Right cardiac atrium (tissue), 5 donors: ENCODE results near the gene SPATS2L. TPM values are rescaled to one million over a fixed set of nuclear protein-coding genes. Genes with fewer than 3 reads are reported as not detected.

ENCODE experiments used
- ATAC-seq, 2 donors: fragments of 200-7000 bp; cut with Tn5 transposase; one replicate each; pipeline versions ENCODE4 v1.8.0 to v1.9.1; 2020; ENCODE audit warnings: moderate library complexity in 2 of 2, mild to moderate bottlenecking in 1 of 2
- DNase-seq, 3 donors: peaks; one replicate each; pipeline ENCODE4 v3.0.0-alpha.2; 2020
- H3K27ac ChIP-seq: one replicate; pipeline ENCODE4 v1.5.1; 2013; ENCODE audit warnings: mild to moderate bottlenecking, low read length, control low read depth, moderate library complexity
- H3K27me3 ChIP-seq: one replicate; pipeline ENCODE4 v1.6.1; 2013; ENCODE audit not compliant: control insufficient read depth, insufficient read depth
- H3K4me1 ChIP-seq: one replicate; pipeline ENCODE4 v1.6.1; 2013; ENCODE audit warnings: low read length; ENCODE audit not compliant: control insufficient read depth, insufficient read depth
- H3K4me3 ChIP-seq: one replicate; pipeline ENCODE4 v1.5.1; 2013; ENCODE audit warnings: low read length, control low read depth
- H3K9me3 ChIP-seq: one replicate; pipeline ENCODE4 v1.6.1; 2013; ENCODE audit warnings: low read length; ENCODE audit not compliant: control insufficient read depth
- WGBS: extraction: QIAGEN DNeasy Blood & Tissue Kit; methylation state at CpG from one replicate; pipeline ENCODE4 v1.1.7; 2013; 5-methylcytosine and 5-hydroxymethylcytosine counted together
- intact Hi-C, 4 donors: fragments of 100-400 bp; cut with DNase I; formaldehyde crosslinking; loops; one replicate each; pipeline versions ENCODE4 v1.11.0 to v1.14.0; 2022 to 2023
- polyA plus RNA-seq: library from polyadenylated mRNA; stranded (reverse); fragments of 200-250 nt; gene quantifications from one replicate; pipeline ENCODE4 v1.2.3, GENCODE V29; 2013
- total RNA-seq, 4 donors: library from RNA; stranded (reverse); fragmentation: NEBNext Ultra II Directional; extraction: Animal tissue kit (Norgen Biotek cat#: 25700); gene quantifications; one replicate each; pipeline ENCODE4 v1.2.1, GENCODE V29; 2021
- donor health status: healthy with polysubstance abuse.
- donor health status: DM: no; HTN: yes; CAD: no.
- donor health status: DM: no; HTN: no; CAD: no.
- donor health status: DM: no; HTN: yes; CAD: no; lungs with severe emphysema.
- donor health status: DM: yes; HTN: yes; CAD: no.

The SPATS2L gene
- total and polyA plus RNA-seq, 5 donors = 90.6 to 147 (median 124) TPM

DNA sequence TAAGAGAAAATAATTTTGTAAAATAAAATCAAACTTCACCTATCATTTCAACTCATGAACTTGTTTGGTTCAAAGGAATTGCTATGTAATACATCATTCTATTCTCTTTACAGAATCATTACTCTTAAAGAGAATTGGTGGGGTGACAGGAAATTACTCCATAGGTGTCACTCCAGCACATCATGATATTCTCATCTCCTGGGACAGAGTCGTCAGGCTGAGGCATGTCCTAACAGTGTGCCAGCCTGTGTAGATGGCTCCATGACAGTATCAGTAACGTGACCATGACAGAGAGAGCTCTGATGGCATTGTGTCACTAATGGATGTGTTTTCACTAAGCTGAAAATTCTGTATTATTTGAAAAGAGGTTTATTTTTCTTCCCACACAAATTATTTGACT is 13.9 kb downstream of the SPATS2L start:
- WGBS = 40% methylated on average over 2 of the region's 2 CpGs

DNA sequence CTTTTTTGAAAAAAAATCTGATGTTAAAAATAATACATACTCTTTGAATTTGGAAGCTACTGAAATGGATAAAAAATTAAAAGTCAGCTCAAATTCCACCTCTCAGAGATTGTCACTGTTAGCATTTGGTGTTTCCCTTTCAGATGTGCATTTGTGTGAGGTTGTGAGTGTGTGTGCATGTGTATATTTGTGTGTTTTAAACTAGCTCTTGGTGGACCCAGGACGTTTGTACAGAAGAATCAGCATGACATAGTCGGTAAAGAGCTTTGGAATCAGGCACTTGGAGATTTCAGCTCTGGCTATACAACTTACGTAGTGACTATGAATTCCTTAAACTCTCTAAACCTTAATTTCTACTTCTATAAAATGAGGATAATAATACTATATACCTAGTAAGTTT is 14.5 kb downstream of the SPATS2L start:
- WGBS = 73% methylated on average over 3 of the region's 3 CpGs
- Histone ChIP-seq H3K27me3 (no peaks in the 10 kb centered on the region), H3K27ac (peak overlapping the region; percentile 27), H3K4me1 (peaks cover 10% of the 10 kb centered on the region), H3K9me3 (no peaks in the 10 kb centered on the region), H3K4me3 (no peak overlapping the region)
- intact Hi-C loops = no loop called here
- ATAC-seq (no peak), DNase-seq (no peak)

More for the DNA sequence above, 13.9 kb downstream of the SPATS2L start:
- Histone ChIP-seq H3K27ac (no peak overlapping the region), H3K27me3 (no peaks in the 10 kb centered on the region), H3K4me3 (no peak overlapping the region), H3K9me3 (no peaks in the 10 kb centered on the region), H3K4me1 (peaks cover 10% of the 10 kb centered on the region)
- ATAC-seq (peak; percentile 50 to 65), DNase-seq (peak in 1 of 3 donors; percentile 26)
- intact Hi-C loops = no loop called here

DNA sequence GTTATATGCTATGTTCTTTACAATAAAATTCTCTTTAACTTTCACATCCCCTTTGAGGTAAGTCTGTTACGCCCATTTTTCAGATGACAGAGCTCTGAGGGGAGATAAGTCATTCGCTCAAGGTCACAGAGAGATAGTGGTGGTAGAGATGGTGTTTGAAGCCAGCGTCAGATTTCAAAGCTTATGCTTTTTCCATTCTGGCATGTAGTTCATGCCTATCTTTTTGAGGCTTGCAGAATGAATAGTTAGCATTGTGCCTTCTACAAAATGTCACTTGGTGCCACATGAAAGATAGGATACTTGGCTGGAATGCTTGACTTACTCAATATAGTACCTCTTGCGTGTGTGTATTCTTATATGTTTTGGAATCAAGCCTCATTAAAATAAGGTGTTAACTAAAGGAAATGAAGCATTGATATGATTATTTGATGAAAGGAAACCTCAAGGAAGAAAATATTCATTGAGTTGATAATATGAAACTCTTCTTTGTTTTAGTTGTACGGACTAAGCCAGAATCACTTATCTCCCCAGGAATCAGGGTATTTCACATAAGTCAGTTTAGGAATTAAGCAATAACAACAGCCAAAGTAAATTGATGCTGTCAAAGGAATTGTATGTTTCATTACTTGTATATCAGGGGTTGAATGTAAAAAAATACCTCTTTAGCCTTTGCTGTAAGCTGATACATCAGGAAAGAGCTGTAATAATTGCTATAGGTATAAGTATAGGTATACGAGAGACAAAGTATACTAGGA is 15.5 kb downstream of the SPATS2L start:
- Histone ChIP-seq H3K27me3 (no peaks in the 10 kb centered on the region), H3K4me3 (no peak overlapping the region), H3K9me3 (no peaks in the 10 kb centered on the region), H3K4me1 (peaks cover 10% of the 10 kb centered on the region), H3K27ac (no peak overlapping the region)
- intact Hi-C loops = no loop called here
- 63% methylated on average over 6 of the region's 6 CpGs for WGBS
- no peak for DNase-seq
- ATAC-seq = peak in 1 of 2 donors; percentile 26

DNA sequence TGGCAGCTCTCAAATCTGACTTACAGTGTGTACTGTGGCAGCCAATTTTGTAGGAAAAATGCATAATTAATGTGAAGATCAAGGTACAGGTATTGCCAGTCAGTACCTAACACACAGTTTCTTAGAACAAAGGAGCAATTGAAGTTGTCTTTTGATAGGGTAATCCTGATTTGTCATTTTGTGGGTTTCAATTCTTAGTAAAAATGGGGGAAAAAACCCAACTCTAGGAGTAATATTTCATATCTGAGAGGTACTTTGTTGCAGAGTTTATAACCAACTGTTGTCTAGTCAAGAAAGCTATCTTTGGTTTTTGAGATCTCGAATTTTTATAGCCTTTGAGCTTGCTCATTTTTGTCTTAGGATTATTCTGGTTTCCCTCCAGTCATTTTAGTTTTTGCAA is 16.1 kb downstream of the SPATS2L start:
- no peaks in the 10 kb centered on the region for H3K27me3 ChIP-seq
- 74% methylated on average over 1 of the region's 1 CpG for WGBS
- ATAC-seq (no peak), DNase-seq (no peak)
- H3K9me3 ChIP-seq = no peaks in the 10 kb centered on the region
- no peak overlapping the region for H3K27ac ChIP-seq
- intact Hi-C loops = no loop called here
- H3K4me1 ChIP-seq = peaks cover 10% of the 10 kb centered on the region
- H3K4me3 ChIP-seq = no peak overlapping the region

GRCh38 chr2:200324362-200324761 is 17.9 kb downstream of the SPATS2L start:
- 69% methylated on average over 1 of the region's 1 CpG for WGBS
- intact Hi-C loops = no loop called here
- no peak for DNase-seq
- Histone ChIP-seq H3K4me1 (peaks cover 8% of the 10 kb centered on the region), H3K27ac (peak overlapping the region; percentile 13), H3K9me3 (no peaks in the 10 kb centered on the region), H3K27me3 (no peaks in the 10 kb centered on the region), H3K4me3 (no peak overlapping the region)
- no peak for ATAC-seq

- H3K27ac ChIP-seq = no peak overlapping the region
- WGBS = 65% methylated on average over 2 of the region's 2 CpGs
- H3K27me3 ChIP-seq = no peaks in the 10 kb centered on the region
- peak in 1 of 3 donors; percentile 29 for DNase-seq
- peaks cover 7% of the 10 kb centered on the region for H3K4me1 ChIP-seq
- ATAC-seq = peak; percentile 32 to 41
- H3K9me3 ChIP-seq = no peaks in the 10 kb centered on the region
- intact Hi-C loops = no loop called here
- no peak overlapping the region for H3K4me3 ChIP-seq
These were observed 22.9 kb downstream of the SPATS2L start for GRCh38 chr2:200329384-200329783.

DNA sequence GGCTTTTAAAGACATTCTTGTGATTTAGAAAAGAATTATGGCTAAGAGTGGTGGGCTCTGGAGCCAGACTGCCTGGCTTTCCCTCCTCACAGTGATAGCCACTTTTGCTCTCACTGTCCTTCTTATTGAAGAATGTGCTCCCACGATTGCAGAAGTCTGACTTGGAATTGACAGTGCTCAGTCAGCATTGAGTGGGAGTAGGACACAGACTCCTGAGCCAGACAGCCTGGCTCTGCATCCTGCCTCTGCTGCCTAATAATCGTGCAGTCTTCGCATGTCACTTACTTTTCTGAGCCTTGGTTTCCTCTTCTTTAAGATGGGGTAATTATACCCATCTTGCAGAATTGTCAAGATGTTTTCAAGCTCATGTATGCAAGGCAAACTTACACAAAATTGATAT is 23.3 kb downstream of the SPATS2L start:
- no peaks in the 10 kb centered on the region for H3K9me3 ChIP-seq
- no peak overlapping the region for H3K27ac ChIP-seq
- peaks cover 7% of the 10 kb centered on the region for H3K4me1 ChIP-seq
- 11% methylated on average over 3 of the region's 3 CpGs for WGBS
- intact Hi-C loops = no loop called here
- no peak overlapping the region for H3K4me3 ChIP-seq
- peak in 1 of 3 donors; percentile 40 for DNase-seq
- H3K27me3 ChIP-seq = no peaks in the 10 kb centered on the region
- peak; percentile 60 to 71 for ATAC-seq

GRCh38 chr2:200330351-200331060 is 24.0 kb downstream of the SPATS2L start:
- H3K27ac ChIP-seq = no peak overlapping the region
- H3K27me3 ChIP-seq = no peaks in the 10 kb centered on the region
- DNase-seq = no peak
- ATAC-seq = peak; percentile 45 to 66
- H3K4me1 ChIP-seq = peaks cover 7% of the 10 kb centered on the region
- no peak overlapping the region for H3K4me3 ChIP-seq
- WGBS = 48% methylated on average over 5 of the region's 5 CpGs
- no peaks in the 10 kb centered on the region for H3K9me3 ChIP-seq
- intact Hi-C loops = no loop called here

GRCh38 chr2:200331061-200331400 is 24.5 kb downstream of the SPATS2L start:
- intact Hi-C loops = no loop called here
- ATAC-seq (no peak), DNase-seq (no peak)
- H3K27ac ChIP-seq = no peak overlapping the region
- H3K9me3 ChIP-seq = no peaks in the 10 kb centered on the region
- 67% methylated on average over 2 of the region's 2 CpGs for WGBS
- H3K4me1 ChIP-seq = peaks cover 10% of the 10 kb centered on the region
- H3K4me3 ChIP-seq = no peak overlapping the region
- H3K27me3 ChIP-seq = no peaks in the 10 kb centered on the region

GRCh38 chr2:200335657-200336056 is 29.2 kb downstream of the SPATS2L start:
- 90% methylated on average over 2 of the region's 2 CpGs for WGBS
- H3K4me3 ChIP-seq = no peak overlapping the region
- no peaks in the 10 kb centered on the region for H3K27me3 ChIP-seq
- intact Hi-C loops = no loop called here
- peaks cover 10% of the 10 kb centered on the region for H3K4me1 ChIP-seq
- no peak for DNase-seq
- H3K9me3 ChIP-seq = no peaks in the 10 kb centered on the region
- no peak for ATAC-seq
- H3K27ac ChIP-seq = peak overlapping the region; percentile 19

GRCh38 chr2:200336980-200337615 is 30.6 kb downstream of the SPATS2L start:
- intact Hi-C loops = no loop called here
- Histone ChIP-seq H3K27me3 (no peaks in the 10 kb centered on the region), H3K4me3 (no peak overlapping the region), H3K4me1 (peaks cover 11% of the 10 kb centered on the region), H3K9me3 (no peaks in the 10 kb centered on the region), H3K27ac (no peak overlapping the region)
- DNase-seq (no peak), ATAC-seq (no peak)
- 54% methylated on average over 3 of the region's 3 CpGs for WGBS
